RPMI8226 (cell line): ENCODE data around the gene IRX2.

ENCODE experiments used
- DNase-seq: peaks from one replicate; pipeline ENCODE4 v3.0.0-alpha.2; 2015

IRX2 gene

DNA sequence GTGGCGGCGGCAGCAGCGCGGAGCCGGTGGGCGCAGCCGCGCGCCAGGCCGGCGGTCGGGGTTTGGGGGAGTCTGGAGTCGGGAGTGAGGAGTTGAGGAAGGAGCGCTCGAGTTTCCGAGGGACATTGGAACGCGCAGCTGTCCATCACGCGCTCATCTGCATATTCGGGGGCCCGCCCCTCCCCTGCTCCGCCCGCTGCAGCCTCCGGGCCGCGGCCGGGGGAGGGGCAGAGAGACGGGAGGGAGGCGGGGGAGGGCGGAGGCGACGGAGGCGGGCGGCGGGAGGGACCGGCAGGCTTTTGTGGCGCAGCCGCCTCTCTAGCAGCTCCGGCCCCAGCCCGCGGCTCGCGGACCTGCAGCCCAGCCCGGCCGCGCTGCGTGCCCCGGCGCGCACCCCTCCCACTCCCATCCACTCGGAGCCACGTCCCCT lies at the start of gene IRX2:
Gene IRX2 (minus strand): TSS at position 86 of the 430 bp plus-strand sequence. CDS start 264 bp downstream, outside the sequence.
- no peak for DNase-seq

DNA sequence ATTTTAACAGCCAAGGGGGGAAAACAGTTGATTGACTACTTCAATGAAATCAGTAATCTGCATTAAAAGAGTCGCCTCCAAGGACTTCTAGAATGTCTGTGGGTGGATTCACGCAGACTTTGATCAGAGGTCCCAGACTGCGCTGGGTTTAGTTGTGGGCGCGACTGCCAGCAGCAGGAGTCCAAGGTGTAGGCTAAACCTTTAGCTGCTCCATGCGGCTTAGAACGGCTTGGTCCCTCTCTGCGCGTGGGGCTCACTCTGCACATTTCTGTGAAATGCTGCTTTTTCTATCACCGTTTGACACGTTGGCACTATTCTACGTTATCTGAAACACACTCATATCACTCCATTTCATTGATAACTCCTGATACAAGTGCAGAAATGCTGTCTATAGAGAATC lies 48.6 kb upstream of the IRX2 start:
- no peak for DNase-seq

DNA sequence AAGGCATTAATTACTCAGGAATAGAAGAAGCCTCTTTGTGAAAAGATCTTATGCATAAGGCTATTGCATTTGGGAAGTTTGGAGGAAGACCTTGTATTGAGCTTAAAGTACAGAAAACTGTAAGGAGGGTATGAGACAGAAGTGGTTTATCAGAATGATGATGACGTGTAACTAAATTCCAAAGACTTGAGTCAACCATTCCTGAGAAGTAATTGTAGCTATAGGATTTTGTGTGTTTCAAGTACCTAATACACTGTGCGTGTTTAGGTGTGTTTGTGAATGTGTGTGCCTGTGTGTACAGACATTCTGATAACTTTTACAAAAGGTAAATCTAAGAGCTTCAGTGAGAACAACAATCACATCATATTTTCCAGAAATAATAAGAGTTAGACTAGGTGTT lies 46.5 kb upstream of the IRX2 start:
- no peak for DNase-seq

- peak; percentile 91 for DNase-seq
Observed at GRCh38 chr5:2797160-2797559, 45.7 kb upstream of the IRX2 start.

- no peak for DNase-seq
Observed at GRCh38 chr5:2783223-2783622, 31.7 kb upstream of the IRX2 start.

DNA sequence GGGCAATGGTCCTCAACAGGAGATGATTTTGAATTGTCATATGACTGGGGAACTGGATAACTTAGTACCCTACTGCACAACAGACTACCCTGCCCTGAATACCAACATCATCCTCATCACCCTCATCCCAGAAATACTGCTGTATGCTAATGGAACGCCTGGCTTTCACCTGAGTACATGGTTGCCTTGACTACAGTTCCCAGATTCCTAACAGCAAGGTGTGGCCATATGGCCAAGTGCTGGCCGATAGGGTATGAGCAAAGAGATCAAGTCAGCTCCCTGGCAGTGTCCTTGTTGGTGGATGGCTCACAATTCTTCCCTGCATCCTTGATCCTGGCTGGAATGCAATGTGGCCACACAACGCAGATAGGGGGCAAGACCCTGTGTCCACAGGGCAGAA lies 31.2 kb upstream of the IRX2 start:
- DNase-seq = no peak

DNA sequence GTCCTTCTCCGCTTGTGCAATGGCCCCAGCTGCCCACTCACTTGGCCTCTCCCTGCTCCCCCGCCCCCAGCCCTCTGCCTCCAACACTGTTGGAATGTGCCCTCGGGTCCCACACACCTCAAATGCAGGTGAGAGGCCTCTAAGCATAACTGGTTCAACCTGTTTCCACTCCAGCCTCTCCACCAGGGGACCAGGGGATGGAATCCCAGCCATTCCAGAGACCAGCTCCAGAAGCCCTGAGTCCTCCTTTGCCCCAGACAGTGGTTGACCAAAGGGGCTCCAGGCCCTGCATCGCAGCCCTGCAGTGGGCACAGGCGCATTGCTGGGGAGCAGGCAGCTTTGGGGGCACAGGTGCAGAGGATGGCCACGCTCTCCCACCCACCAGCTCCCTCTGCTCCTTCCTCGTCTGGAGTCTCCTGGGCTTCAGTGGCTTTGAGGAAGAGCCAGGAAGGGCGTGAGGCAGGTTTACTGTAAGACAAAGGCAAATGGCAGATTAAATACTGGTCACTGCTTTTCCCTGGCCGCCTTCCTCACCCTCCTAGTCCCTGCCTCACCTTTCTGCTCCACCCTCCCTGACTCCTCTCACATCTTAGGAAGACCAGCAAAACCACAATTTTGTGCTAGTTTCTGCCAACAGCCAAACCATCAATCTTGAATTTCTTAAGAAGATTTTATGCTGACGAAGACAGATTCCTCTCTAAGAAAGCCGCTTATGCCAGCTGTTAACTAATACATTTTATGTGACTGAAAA lies 29.1 kb upstream of the IRX2 start:
- peak; percentile 90 for DNase-seq

- DNase-seq = no peak
Observed at GRCh38 chr5:2779459-2779858, 28.0 kb upstream of the IRX2 start.

- peak; percentile 90 for DNase-seq
Observed at GRCh38 chr5:2776337-2777302, 25.1 kb upstream of the IRX2 start.

- DNase-seq = no peak
Observed at GRCh38 chr5:2773327-2773726, 21.9 kb upstream of the IRX2 start.

DNA sequence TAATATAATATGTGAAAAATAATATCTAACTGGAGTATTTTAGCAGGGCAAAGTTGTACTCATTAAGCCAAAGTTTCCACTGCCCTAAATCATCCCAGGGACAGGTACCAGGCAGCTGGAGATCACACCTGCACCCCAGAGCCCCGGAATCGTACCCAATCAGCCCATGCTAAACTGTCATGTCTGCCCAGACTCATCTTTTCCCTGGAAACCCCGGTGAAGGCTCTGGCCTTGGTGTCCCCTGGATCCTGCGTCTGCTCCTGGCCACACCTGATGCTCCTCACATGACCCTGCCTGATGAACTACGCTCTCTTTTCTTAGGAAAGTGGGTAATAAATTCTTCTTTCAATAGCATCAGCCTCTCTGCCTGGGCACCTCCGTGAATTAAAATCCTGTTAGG lies 15.6 kb upstream of the IRX2 start:
- DNase-seq = no peak

DNA sequence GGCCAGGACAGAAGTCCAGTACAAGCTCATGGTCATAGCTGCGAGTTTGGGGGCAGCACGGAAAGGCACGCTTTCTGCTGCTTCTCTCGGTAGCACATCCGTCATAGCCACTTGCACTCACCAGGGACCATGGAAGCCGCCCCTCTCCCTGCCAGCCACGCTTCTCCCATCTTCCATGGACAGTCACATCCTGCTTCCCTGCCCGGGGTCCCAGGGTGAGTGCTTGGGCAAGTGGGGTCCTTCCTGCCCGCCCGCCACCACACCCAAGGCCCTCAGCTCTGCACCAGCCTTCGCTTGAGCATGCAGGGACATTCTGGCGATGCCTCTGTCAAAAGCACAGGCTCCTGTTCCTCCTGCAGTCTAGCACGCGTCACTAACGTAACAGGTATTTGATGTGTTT lies 13.1 kb upstream of the IRX2 start:
- DNase-seq = no peak

GRCh38 chr5:2763533-2763794 lies 12.0 kb upstream of the IRX2 start:
- DNase-seq = no peak

DNA sequence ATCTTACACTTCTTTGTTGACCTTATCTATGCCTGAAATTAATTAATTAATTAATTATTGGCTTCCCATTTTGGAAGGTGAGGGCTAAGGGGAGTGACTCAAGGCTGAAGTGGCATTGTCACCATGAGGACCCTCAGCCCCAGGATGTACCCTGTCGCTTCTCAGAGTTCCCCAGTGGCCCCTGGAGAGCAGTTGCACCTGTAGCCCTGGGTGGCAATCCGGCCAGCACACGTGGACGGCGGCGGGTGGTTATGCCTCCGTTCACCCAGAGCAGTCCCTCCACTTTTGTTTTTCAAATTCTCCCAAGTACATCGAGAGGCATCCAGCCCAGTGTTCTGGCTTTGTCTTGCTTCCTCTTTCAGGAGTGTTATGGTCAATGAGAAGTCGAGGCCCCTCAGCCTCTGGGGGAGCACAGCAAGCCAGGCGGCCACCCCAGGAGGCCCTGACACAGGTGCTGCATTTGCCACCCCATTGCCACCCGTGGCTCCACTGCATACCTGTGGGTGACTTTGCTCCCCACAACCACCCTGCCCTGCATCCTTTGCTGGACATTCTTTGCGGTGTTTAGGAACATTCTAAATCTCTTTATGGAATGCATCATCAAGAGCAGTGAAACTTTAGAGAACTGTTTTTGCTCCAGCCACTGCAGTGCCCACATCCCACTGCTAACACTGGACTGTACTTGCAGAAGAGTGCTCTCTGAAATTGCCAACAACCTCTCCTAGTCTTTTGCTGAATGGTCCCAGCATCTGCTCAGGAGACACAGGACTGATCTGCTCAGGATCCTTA lies 11.5 kb upstream of the IRX2 start:
- DNase-seq = peak; percentile 81

DNA sequence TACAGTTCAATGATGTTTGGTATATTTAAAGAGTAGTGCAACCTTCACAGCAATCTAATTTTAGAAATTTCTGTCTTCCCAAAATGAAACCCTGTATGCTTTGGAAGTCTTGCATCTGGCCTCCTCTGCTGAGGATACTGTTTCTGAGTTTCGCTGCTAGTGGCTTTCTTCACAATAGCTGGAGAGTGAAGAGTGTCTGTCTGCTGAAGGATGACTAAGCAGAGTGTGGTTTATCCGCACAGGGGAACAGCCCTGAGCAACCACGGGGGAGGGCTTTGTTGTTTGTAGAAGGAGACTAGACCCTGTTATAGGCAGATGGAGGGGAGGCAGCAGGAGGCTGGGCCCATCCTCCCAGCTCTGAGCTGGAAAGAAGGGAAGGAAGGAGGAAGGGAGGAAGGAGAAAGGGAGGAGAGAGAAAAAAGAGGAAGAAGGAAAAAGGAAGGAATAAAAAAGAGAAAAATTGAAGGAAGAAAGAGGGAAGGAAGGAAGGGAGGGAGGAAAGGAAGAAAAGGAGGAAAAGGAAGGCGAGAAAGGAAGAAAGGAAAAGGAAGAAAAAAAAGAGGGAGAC lies 10.5 kb upstream of the IRX2 start:
- DNase-seq = peak; percentile 82

DNA sequence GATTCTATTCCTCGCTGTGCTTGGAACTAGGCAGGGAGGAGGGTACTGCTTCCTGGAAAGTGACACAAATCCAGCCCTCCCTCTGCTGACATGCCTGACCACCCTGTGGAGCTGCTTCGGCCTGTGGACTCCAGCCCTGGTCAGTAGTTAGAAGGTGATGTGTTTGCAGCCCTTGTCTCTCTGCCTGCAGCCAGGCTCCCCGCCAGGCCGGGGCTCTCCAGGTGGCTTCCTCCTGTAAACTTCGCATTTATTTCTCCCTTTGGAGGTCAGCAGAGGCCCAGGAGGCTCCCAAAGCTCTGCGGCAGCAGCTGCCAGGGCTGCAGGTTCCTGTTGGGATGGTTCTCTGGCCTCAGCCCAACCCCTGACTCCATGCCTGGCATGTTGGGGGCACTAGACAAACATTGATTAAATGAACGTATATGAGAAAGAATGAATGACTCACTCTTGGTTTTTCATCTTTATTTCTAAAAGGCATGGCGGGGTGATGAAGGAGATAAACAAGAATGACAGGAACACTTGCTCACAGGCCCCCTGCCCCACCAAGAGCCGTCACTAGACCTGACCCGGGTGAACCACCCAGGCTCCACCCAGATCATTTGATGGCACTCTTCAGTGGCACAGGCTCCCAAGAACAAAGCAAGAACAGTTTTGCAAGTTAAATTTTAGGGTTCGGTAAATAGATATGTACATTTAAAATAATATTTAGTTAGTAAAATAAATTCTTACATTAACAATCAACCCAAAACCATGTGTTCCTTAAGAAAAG lies 8.4 kb upstream of the IRX2 start:
- no peak for DNase-seq

DNA sequence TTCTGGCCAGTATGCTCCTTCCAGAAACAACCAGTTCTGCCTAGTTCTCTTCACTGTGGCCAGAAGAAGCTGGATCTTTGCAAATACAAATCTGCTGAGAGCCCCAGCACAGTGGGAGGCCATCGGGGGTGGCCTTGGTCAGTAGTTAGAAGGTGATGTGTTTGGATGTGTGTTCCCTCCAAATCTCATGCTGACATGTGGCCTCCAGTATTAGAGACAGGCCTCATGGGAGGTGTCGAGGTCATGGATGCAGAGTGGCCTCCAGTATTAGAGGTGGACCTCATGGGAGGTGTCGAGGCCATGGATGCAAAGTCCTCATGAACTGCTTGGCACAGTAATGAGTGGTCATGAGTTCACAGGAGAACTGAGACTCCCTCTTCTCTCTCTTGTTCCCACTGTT lies 7.6 kb upstream of the IRX2 start:
- DNase-seq = no peak

DNA sequence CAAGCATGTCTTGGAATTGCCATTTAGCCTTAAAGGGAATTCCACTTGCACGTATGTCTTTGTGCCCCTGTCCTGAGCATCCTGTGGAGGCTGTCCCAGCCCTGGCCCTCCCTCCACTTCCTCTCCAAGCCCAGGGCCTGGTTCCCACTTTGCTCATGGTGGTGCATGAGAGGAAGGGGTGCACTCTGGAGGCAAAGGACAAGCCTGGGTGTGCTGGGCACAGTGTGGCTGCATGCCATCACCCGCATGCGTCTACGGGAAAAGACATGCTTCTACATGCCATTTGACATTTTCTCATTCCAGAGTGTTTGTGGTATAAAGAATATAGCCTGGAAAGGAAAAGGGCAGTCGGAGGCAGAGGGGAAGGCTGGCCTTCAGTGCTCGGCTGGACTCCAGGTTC lies 7.2 kb upstream of the IRX2 start:
- DNase-seq = no peak

GRCh38 chr5:2757563-2758351 lies 6.3 kb upstream of the IRX2 start:
- peak; percentile 59 for DNase-seq

DNA sequence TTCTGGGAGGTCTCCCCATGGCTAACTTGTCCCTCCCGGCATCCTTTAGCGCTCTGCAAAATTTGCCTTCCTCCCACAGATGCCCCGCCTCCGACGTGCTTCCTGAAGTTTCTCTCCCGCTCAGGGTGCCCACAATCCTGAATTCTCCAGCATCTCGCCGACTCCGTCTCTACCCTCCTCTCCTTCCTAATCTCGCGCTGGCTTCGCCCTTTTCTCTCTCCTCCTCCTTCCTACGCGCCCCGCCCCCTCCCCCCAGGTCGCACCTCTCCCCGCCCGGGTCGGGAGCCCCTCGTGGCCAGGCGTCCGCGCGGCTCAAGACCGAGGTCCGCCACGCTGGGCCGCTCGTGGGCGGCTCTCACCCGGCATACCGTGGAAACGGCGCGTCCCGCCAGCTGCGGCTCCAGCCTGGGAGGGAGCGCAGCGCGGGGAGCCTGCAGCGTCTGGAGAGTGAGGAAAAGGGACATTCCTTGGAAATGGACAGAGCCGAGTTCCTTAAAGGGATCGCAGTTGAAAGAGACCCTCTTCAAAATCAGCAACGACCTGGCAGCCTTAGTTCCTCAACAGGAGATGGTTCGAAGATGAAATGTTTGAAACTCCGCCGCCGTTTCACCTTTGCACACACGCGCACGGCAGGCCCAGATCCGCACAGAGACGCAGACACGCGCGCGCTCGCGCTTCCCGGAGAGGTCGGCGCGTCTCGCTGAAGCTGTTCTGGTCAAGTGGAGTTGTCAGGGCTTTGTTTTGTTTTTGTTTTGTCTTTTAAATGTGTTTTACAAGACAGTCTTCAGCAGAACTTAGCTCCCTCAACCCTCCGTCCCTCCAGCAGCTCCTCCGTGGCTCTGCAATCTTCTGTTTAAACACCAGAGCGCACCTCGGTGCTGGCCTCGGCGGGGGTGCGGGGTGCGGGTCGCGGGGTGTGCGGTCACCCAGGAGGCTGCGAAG lies 5.0 kb upstream of the IRX2 start:
- DNase-seq = peak; percentile 76
